GM23248 (cell line): ENCODE results near the gene ZNF101. TPM values are rescaled to one million over a fixed set of nuclear protein-coding genes. Genes with fewer than 3 reads are reported as not detected.

Source experiments
- DNase-seq: peaks from one replicate; pipeline ENCODE4 v3.0.0-alpha.2; 2015
- H2AFZ ChIP-seq: fragments of 200-600 bp; sonication (generic); 2 replicates; pipeline ENCODE4 v1.6.1; 2016; ENCODE audit warnings: antibody characterized with exemption
- H3F3A ChIP-seq: fragments of 200-600 bp; sonication (generic); 2 replicates; pipeline ENCODE4 v1.6.1; 2016; ENCODE audit warnings: mild to moderate bottlenecking, antibody characterized with exemption, mixed run types; ENCODE audit not compliant: insufficient read depth
- H3K27ac ChIP-seq: fragments of 200-600 bp; sonication (generic); 2 replicates; pipeline ENCODE4 v1.5.1; 2016; ENCODE audit warnings: mild to moderate bottlenecking
- H3K27me3 ChIP-seq: fragments of 200-600 bp; sonication (generic); replicated peaks from 2 replicates; pipeline ENCODE4 v1.6.1; 2016; ENCODE audit warnings: mild to moderate bottlenecking; ENCODE audit not compliant: insufficient read depth
- H3K36me3 ChIP-seq: fragments of 200-600 bp; sonication (generic); 2 replicates; pipeline ENCODE4 v1.6.1; 2016; ENCODE audit warnings: low read depth, mild to moderate bottlenecking
- H3K4me1 ChIP-seq: fragments of 200-600 bp; sonication (generic); 2 replicates; pipeline ENCODE4 v1.6.1; 2016; ENCODE audit warnings: mild to moderate bottlenecking; ENCODE audit not compliant: insufficient read depth
- H3K4me2 ChIP-seq: fragments of 200-600 bp; sonication (generic); one replicate; pipeline ENCODE4 v1.6.1; 2016; ENCODE audit warnings: mild to moderate bottlenecking; ENCODE audit not compliant: unreplicated experiment
- H3K4me3 ChIP-seq: fragments of 200-600 bp; sonication (generic); 2 replicates; pipeline ENCODE4 v1.5.1; 2016; ENCODE audit warnings: mild to moderate bottlenecking
- H3K79me2 ChIP-seq: fragments of 200-600 bp; sonication (generic); 2 replicates; pipeline ENCODE4 v1.6.1; 2016; ENCODE audit warnings: mild to moderate bottlenecking; ENCODE audit not compliant: insufficient read depth
- H3K9ac ChIP-seq: fragments of 200-600 bp; sonication (generic); 2 replicates; pipeline ENCODE4 v1.6.1; 2016; ENCODE audit warnings: mild to moderate bottlenecking
- H3K9me2 ChIP-seq: fragments of 200-600 bp; sonication (generic); 2 replicates; pipeline ENCODE4 v1.6.1; 2016; ENCODE audit warnings: mixed run types, mild to moderate bottlenecking, moderate library complexity; ENCODE audit not compliant: insufficient read depth
- H3K9me3 ChIP-seq: fragments of 200-600 bp; sonication (generic); one replicate; pipeline ENCODE4 v1.6.1; 2017; ENCODE audit warnings: low read depth
- H4K20me1 ChIP-seq: fragments of 200-600 bp; sonication (generic); 2 replicates; pipeline ENCODE4 v1.6.0; 2016; ENCODE audit not compliant: insufficient read depth
- EZH2 ChIP-seq: fragments of 200-600 bp; sonication (generic); IDR thresholded peaks from 2 replicates; pipeline ENCODE4 v1.6.1; 2018; ENCODE audit warnings: antibody characterized with exemption, mild to moderate bottlenecking; ENCODE audit not compliant: insufficient read depth, poor library complexity, severe bottlenecking
- EZH2phosphoT487 ChIP-seq: fragments of 200-600 bp; sonication (generic); IDR thresholded peaks from 2 replicates; pipeline ENCODE4 v1.6.1; 2018; ENCODE audit warnings: antibody characterized with exemption, moderate library complexity, mild to moderate bottlenecking, low read depth; ENCODE audit not compliant: insufficient read depth
- WGBS, 2 experiments: methylation state at CpG; one replicate each; pipeline ENCODE4 v1.1.6; 2015 to 2017; ENCODE audit warnings: low lambda C conversion rate in 2 of 2, low coverage in 1 of 2; ENCODE audit errors: missing lambda C conversion rate in 2 of 2; 5-methylcytosine and 5-hydroxymethylcytosine counted together
- in situ Hi-C: fragments of 300-500 bp; cut with MboI; formaldehyde crosslinking; loops from 2 replicates; pipeline ENCODE4 v1.15.0; 2020
- polyA plus RNA-seq: library from polyadenylated mRNA; unstranded; fragments of >200 nt; fragmentation: Nextera tagmentation; extraction: Ambion mirVana; gene quantifications from 2 replicates; pipeline ENCODE4 v1.2.1, GENCODE V29; 2016
- total RNA-seq: library from RNA; depleted of rRNA; stranded (reverse); fragments of >200 nt; shearing (Covaris generic); gene quantifications from 2 replicates; pipeline ENCODE4 v1.2.3, GENCODE V29; 2014

ZNF101 gene
- total and polyA plus RNA-seq, 2 experiments from 2014 or later, result 3.7 TPM

- Histone ChIP-seq H3K9ac (no peak overlapping the region), H3K4me2 (no peak overlapping the region), H3K27me3 (no peaks in the 10 kb centered on the region), H2AFZ (no peak overlapping the region), H3K9me3 (no peaks in the 10 kb centered on the region), H3K79me2 (no peaks in the 10 kb centered on the region), H4K20me1 (no peaks in the 10 kb centered on the region), H3K4me1 (no peaks in the 10 kb centered on the region), H3K9me2 (no peaks in the 10 kb centered on the region), H3F3A (no peaks in the 10 kb centered on the region), H3K27ac (no peak overlapping the region), H3K4me3 (no peak overlapping the region), H3K36me3 (peaks cover 5% of the 10 kb centered on the region; the same call in 1 of the 2 replicates)
- in situ Hi-C loops, result no loop called here
- TF ChIP-seq EZH2 (no peak), EZH2phosphoT487 (no peak)
- 95 to 96% methylated on average over 23 of the region's 23 CpGs for WGBS, 2 experiments
- DNase-seq, result no peak
Measured at GRCh38 chr19:19653597-19654147, 15.0 kb upstream of the ZNF101 start.

GRCh38 chr19:19654441-19654840 is 14.2 kb upstream of the ZNF101 start:
- in situ Hi-C loops, result no loop called here
- H3K36me3 ChIP-seq, result peaks cover 5% of the 10 kb centered on the region; the same call in 1 of the 2 replicates

GRCh38 chr19:19655051-19655594 is 13.5 kb upstream of the ZNF101 start:
- no peak for DNase-seq
- H3K9ac ChIP-seq, result no peak overlapping the region
- 94 to 98% methylated on average over 21 to 22 of the region's 22 CpGs for WGBS, 2 experiments
- H3K27me3 ChIP-seq, result no peaks in the 10 kb centered on the region
- H3K36me3 ChIP-seq, result peaks cover 5% of the 10 kb centered on the region; the same call in 1 of the 2 replicates
- in situ Hi-C loops, result no loop called here
- H3K4me2 ChIP-seq, result no peak overlapping the region
- H3K79me2 ChIP-seq, result peaks cover 7% of the 10 kb centered on the region
- no peak overlapping the region for H3K27ac ChIP-seq
- TF ChIP-seq EZH2 (no peak), EZH2phosphoT487 (no peak)
- H3K9me3 ChIP-seq, result no peaks in the 10 kb centered on the region
- no peaks in the 10 kb centered on the region for H3F3A ChIP-seq
- no peak overlapping the region for H3K4me3 ChIP-seq
- no peaks in the 10 kb centered on the region for H4K20me1 ChIP-seq
- no peak overlapping the region for H2AFZ ChIP-seq
- H3K9me2 ChIP-seq, result no peaks in the 10 kb centered on the region
- no peaks in the 10 kb centered on the region for H3K4me1 ChIP-seq

More at GRCh38 chr19:19654441-19654840, 14.2 kb upstream of the ZNF101 start:
- H2AFZ ChIP-seq, result no peak overlapping the region
- TF ChIP-seq EZH2, result no peak
- TF ChIP-seq EZH2phosphoT487, result no peak
- no peak overlapping the region for H3K9ac ChIP-seq
- no peak overlapping the region for H3K4me3 ChIP-seq
- H3K9me3 ChIP-seq, result no peaks in the 10 kb centered on the region
- H3K27ac ChIP-seq, result no peak overlapping the region
- 90 to 94% methylated on average over 15 of the region's 15 CpGs for WGBS, 2 experiments
- H3K27me3 ChIP-seq, result no peaks in the 10 kb centered on the region
- no peaks in the 10 kb centered on the region for H3K9me2 ChIP-seq
- H3K79me2 ChIP-seq, result 0 out of 2 replicates have a peak, but pooled peaks cover under 1% of the 10 kb centered on the region
- H3K4me1 ChIP-seq, result no peaks in the 10 kb centered on the region
- no peaks in the 10 kb centered on the region for H4K20me1 ChIP-seq
- H3K4me2 ChIP-seq, result no peak overlapping the region
- DNase-seq, result no peak
- no peaks in the 10 kb centered on the region for H3F3A ChIP-seq

GRCh38 chr19:19655641-19656343 is 12.8 kb upstream of the ZNF101 start:
- Histone ChIP-seq H3K27ac (no peak overlapping the region), H3K4me1 (no peaks in the 10 kb centered on the region), H3K27me3 (no peaks in the 10 kb centered on the region), H3K9ac (no peak overlapping the region), H3K4me3 (no peak overlapping the region), H4K20me1 (no peaks in the 10 kb centered on the region), H3F3A (no peaks in the 10 kb centered on the region), H3K36me3 (peaks cover 5% of the 10 kb centered on the region; the same call in 1 of the 2 replicates), H3K9me2 (no peaks in the 10 kb centered on the region), H3K4me2 (no peak overlapping the region), H2AFZ (no peak overlapping the region), H3K79me2 (peaks cover 14% of the 10 kb centered on the region), H3K9me3 (no peaks in the 10 kb centered on the region)
- TF ChIP-seq EZH2, result no peak
- TF ChIP-seq EZH2phosphoT487, result no peak
- WGBS, 2 experiments, result 89 to 92% methylated on average over 26 to 27 of the region's 27 CpGs
- in situ Hi-C loops, result no loop called here
- DNase-seq, result no peak
